ENCODE data around the gene MARK2. TPM values are rescaled to one million over a fixed set of nuclear protein-coding genes. Genes with fewer than 3 reads are reported as not detected.

The MARK2 gene
- total RNA-seq, 3 donors from 2014 or later: 12.6 to 34.0 (median 22.3) TPM

GRCh38 chr11:63872800-63873197 lies 33.9 kb downstream of the MARK2 start:
- no peak for TF ChIP-seq POLR2A (IDR thresholded peaks at IDR 0.05)
- no peak for TF ChIP-seq CTCF (IDR thresholded peaks at IDR 0.05)
- no peak for TF ChIP-seq POLR2AphosphoS5 (IDR thresholded peaks at IDR 0.05)
- no peaks in the 10 kb centered on the region for H3K9me3 ChIP-seq
- peaks cover 15 to 53% of the 10 kb centered on the region in 2 donors for H3K4me1 ChIP-seq
- DNase-seq (ENCODE audit: low spot score in 2 of 2): no peak
- H3K27ac ChIP-seq: peak overlapping the region; percentile 66 to 80
- no peaks in the 10 kb centered on the region for H3K36me3 ChIP-seq
- intact Hi-C loops (cut with DNase I; ENCODE audit: low total_unique reads): no loop called here
- H3K27me3 ChIP-seq: no peaks in the 10 kb centered on the region
- peak overlapping the region in 1 of 3 donors; percentile 47 for H3K4me3 ChIP-seq

- H3K27ac ChIP-seq: peak overlapping the region; percentile 32 to 66
- TF ChIP-seq CTCF (IDR thresholded peaks at IDR 0.05): no peak
Observed at GRCh38 chr11:63873311-63873710, 34.4 kb downstream of the MARK2 start.

GRCh38 chr11:63874511-63874910 lies 35.6 kb downstream of the MARK2 start:
- no peaks in the 10 kb centered on the region for H3K36me3 ChIP-seq
- no peaks in the 10 kb centered on the region for H3K9me3 ChIP-seq
- TF ChIP-seq CTCF (IDR thresholded peaks at IDR 0.05) (no peak), POLR2AphosphoS5 (IDR thresholded peaks at IDR 0.05) (no peak), POLR2A (IDR thresholded peaks at IDR 0.05) (no peak)
- intact Hi-C loops (cut with DNase I; ENCODE audit: low total_unique reads): no loop called here
- no peaks in the 10 kb centered on the region for H3K27me3 ChIP-seq
- H3K4me1 ChIP-seq: peaks cover 9 to 39% of the 10 kb centered on the region in 2 donors
- H3K4me3 ChIP-seq: no peak overlapping the region
- H3K27ac ChIP-seq: peak overlapping the region; percentile 32 to 66
- DNase-seq (ENCODE audit: low spot score in 2 of 2): no peak

More at GRCh38 chr11:63873311-63873710, 34.4 kb downstream of the MARK2 start:
- peaks cover 14 to 50% of the 10 kb centered on the region in 2 donors for H3K4me1 ChIP-seq
- H3K4me3 ChIP-seq: no peak overlapping the region
- intact Hi-C loops (cut with DNase I; ENCODE audit: low total_unique reads): no loop called here
- H3K27me3 ChIP-seq: no peaks in the 10 kb centered on the region
- H3K36me3 ChIP-seq: no peaks in the 10 kb centered on the region
- H3K9me3 ChIP-seq: no peaks in the 10 kb centered on the region
- no peak for DNase-seq (ENCODE audit: low spot score in 2 of 2)

GRCh38 chr11:63875506-63876065 lies 36.7 kb downstream of the MARK2 start:
- Histone ChIP-seq H3K4me1 (peaks cover 2 to 28% of the 10 kb centered on the region in 2 donors), H3K27me3 (no peaks in the 10 kb centered on the region), H3K4me3 (no peak overlapping the region), H3K36me3 (no peaks in the 10 kb centered on the region), H3K9me3 (no peaks in the 10 kb centered on the region), H3K27ac (no peak overlapping the region)
- DNase-seq (ENCODE audit: low spot score in 2 of 2): no peak
- intact Hi-C loops (cut with DNase I; ENCODE audit: low total_unique reads): no loop called here
- TF ChIP-seq POLR2A (IDR thresholded peaks at IDR 0.05): no peak
- TF ChIP-seq POLR2AphosphoS5 (IDR thresholded peaks at IDR 0.05): no peak
- no peak for TF ChIP-seq CTCF (IDR thresholded peaks at IDR 0.05)

GRCh38 chr11:63876616-63877015 lies 37.7 kb downstream of the MARK2 start:
- H3K9me3 ChIP-seq: no peaks in the 10 kb centered on the region
- H3K4me1 ChIP-seq: peaks cover 0 to 21% of the 10 kb centered on the region in 2 donors
- TF ChIP-seq CTCF (IDR thresholded peaks at IDR 0.05): no peak
- no peak for TF ChIP-seq POLR2AphosphoS5 (IDR thresholded peaks at IDR 0.05)
- TF ChIP-seq POLR2A (IDR thresholded peaks at IDR 0.05): no peak
- H3K27me3 ChIP-seq: no peaks in the 10 kb centered on the region
- no peak for DNase-seq (ENCODE audit: low spot score in 2 of 2)
- H3K27ac ChIP-seq: no peak overlapping the region
- no peaks in the 10 kb centered on the region for H3K36me3 ChIP-seq
- H3K4me3 ChIP-seq: no peak overlapping the region
- intact Hi-C loops (cut with DNase I; ENCODE audit: low total_unique reads): no loop called here
